Loucy (cell line): ENCODE results near the gene TMPRSS13.

Experiments used
- EZH2phosphoT487 ChIP-seq: fragments of 200-600 bp; IDR thresholded peaks from 2 replicates; pipeline ENCODE4 v1.6.1; 2018; ENCODE audit warnings: antibody characterized with exemption, mild to moderate bottlenecking, moderate library complexity, borderline replicate concordance
- TF ChIP-seq, protein P1 (sequence below): fragments of 200-600 bp; sonication (generic); conservative IDR thresholded peaks from 2 replicates; pipeline ENCODE4 v1.5.1; 2014; ENCODE audit warnings: mild to moderate bottlenecking, antibody characterized with exemption, low read length

DNA sequence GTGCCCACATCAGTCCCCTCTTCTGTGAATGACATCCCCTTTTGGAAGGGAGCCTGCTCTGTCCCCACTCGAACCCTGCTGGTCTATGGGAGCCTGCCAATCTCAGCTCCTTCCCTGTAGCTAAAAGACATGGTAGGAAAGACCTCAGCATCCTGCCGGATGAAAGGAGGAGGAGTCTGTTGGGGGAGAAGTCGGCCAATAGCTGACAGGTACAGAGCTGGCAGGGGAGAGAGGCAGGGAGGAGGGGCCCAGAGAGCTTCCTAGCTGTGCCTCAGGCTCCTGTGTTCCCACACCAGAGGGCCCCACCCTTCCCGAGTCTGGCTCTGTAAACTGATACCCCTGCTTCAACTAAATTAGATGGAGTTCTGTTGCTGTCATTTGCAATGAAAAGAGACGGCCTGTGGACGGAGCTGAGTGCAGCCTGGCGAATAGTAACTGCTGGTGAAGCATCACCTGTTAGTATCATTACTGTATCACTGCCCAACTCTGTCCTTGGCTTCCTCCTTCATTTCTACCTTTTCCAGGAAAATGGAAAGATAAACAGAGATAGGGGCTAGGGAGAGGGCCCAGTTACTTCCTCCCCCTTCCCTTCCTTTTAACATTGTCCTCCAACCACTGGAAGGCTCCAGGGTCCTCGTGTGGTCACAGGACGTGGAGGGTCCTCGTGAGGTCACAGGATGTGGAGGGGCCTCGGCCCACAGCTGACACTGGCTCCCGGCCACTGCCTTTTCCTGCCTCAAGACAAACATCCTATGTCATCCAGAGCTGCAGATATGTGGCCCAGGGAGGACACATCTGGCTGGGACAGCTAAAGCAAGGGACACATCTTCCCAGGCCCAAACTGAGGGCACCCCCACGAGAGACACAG, 67.8 kb downstream of the TMPRSS13 start:
- TF ChIP-seq, protein P1, sequence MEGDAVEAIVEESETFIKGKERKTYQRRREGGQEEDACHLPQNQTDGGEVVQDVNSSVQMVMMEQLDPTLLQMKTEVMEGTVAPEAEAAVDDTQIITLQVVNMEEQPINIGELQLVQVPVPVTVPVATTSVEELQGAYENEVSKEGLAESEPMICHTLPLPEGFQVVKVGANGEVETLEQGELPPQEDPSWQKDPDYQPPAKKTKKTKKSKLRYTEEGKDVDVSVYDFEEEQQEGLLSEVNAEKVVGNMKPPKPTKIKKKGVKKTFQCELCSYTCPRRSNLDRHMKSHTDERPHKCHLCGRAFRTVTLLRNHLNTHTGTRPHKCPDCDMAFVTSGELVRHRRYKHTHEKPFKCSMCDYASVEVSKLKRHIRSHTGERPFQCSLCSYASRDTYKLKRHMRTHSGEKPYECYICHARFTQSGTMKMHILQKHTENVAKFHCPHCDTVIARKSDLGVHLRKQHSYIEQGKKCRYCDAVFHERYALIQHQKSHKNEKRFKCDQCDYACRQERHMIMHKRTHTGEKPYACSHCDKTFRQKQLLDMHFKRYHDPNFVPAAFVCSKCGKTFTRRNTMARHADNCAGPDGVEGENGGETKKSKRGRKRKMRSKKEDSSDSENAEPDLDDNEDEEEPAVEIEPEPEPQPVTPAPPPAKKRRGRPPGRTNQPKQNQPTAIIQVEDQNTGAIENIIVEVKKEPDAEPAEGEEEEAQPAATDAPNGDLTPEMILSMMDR = no peak
- no peak for TF ChIP-seq EZH2phosphoT487
